ENCODE data around the gene ATP2B3.

ATP2B3 gene

DNA sequence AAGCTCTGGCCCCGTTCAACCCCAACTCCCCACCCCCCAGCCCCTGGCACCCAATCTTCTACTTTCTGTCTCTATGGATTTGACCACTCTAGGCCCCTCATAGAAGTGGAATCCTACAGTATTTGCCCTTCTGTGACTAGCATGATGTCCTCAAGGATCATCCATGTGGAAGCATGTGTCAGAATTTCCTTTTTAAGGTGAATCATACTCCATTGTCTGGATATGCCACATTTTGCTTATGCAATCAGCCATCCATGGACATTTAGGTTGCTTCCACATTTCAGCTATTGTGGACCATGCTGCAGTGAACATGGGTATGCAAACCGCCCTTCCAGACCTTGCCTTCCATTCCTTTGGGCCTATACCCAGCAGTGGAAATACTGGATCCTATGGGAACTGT lies 66.0 kb downstream of the ATP2B3 start:
- TF ChIP-seq NFIC (IDR thresholded peaks at IDR 0.05) (no peak), RAD21 (IDR thresholded peaks at IDR 0.05; ENCODE audit: low read depth) (no peak), ZBTB7A (IDR thresholded peaks at IDR 0.05; ENCODE audit: low read depth) (no peak), YY1 (IDR thresholded peaks at IDR 0.05; ENCODE audit: low read depth) (no peak), EP300 (IDR thresholded peaks at IDR 0.05; ENCODE audit: borderline replicate concordance) (no peak), TEAD4 (IDR thresholded peaks at IDR 0.05) (no peak), CEBPB (IDR thresholded peaks at IDR 0.05) (no peak), TCF12 (IDR thresholded peaks at IDR 0.05; ENCODE audit: low read depth) (no peak), FOXM1 (IDR thresholded peaks at IDR 0.05; ENCODE audit: borderline replicate concordance, low read depth) (no peak), CREB1 (IDR thresholded peaks at IDR 0.05; ENCODE audit: low read depth) (no peak), EGR1 (IDR thresholded peaks at IDR 0.05) (no peak), TAF1 (IDR thresholded peaks at IDR 0.05; ENCODE audit: low read depth) (no peak)
- TF ChIP-seq, protein P1, sequence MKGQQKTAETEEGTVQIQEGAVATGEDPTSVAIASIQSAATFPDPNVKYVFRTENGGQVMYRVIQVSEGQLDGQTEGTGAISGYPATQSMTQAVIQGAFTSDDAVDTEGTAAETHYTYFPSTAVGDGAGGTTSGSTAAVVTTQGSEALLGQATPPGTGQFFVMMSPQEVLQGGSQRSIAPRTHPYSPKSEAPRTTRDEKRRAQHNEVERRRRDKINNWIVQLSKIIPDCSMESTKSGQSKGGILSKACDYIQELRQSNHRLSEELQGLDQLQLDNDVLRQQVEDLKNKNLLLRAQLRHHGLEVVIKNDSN (IDR thresholded peaks at IDR 0.05): no peak
- TF ChIP-seq, protein P2, sequence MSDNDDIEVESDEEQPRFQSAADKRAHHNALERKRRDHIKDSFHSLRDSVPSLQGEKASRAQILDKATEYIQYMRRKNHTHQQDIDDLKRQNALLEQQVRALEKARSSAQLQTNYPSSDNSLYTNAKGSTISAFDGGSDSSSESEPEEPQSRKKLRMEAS (IDR thresholded peaks at IDR 0.05): no peak
- TF ChIP-seq, protein P3, sequence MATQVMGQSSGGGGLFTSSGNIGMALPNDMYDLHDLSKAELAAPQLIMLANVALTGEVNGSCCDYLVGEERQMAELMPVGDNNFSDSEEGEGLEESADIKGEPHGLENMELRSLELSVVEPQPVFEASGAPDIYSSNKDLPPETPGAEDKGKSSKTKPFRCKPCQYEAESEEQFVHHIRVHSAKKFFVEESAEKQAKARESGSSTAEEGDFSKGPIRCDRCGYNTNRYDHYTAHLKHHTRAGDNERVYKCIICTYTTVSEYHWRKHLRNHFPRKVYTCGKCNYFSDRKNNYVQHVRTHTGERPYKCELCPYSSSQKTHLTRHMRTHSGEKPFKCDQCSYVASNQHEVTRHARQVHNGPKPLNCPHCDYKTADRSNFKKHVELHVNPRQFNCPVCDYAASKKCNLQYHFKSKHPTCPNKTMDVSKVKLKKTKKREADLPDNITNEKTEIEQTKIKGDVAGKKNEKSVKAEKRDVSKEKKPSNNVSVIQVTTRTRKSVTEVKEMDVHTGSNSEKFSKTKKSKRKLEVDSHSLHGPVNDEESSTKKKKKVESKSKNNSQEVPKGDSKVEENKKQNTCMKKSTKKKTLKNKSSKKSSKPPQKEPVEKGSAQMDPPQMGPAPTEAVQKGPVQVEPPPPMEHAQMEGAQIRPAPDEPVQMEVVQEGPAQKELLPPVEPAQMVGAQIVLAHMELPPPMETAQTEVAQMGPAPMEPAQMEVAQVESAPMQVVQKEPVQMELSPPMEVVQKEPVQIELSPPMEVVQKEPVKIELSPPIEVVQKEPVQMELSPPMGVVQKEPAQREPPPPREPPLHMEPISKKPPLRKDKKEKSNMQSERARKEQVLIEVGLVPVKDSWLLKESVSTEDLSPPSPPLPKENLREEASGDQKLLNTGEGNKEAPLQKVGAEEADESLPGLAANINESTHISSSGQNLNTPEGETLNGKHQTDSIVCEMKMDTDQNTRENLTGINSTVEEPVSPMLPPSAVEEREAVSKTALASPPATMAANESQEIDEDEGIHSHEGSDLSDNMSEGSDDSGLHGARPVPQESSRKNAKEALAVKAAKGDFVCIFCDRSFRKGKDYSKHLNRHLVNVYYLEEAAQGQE (IDR thresholded peaks at IDR 0.05; ENCODE audit: low read depth): no peak

DNA sequence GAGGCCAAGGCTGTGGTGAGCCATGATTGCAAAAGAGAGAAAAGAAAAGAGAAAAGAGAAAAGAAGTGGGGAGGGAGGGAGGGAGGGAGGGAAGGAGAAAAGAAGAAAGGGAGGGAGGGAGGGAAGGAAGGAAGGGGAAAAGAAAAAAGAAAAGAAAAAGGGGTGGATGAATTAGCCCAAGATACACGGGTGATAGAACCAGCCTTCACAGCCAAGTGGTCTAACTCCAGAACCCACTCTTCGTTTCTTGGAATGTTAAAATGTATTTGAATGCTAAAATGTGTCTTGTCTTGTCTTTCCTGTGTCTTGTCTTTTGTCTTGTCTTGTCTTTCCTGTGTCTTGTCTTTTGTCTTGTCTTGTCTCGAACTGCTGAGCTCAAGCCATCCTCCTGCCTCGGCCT lies 68.4 kb downstream of the ATP2B3 start:
- TF ChIP-seq NFIC (IDR thresholded peaks at IDR 0.05) (no peak), EGR1 (IDR thresholded peaks at IDR 0.05) (no peak), TEAD4 (IDR thresholded peaks at IDR 0.05) (no peak)
- TF ChIP-seq, protein P1 (IDR thresholded peaks at IDR 0.05): no peak

DNA sequence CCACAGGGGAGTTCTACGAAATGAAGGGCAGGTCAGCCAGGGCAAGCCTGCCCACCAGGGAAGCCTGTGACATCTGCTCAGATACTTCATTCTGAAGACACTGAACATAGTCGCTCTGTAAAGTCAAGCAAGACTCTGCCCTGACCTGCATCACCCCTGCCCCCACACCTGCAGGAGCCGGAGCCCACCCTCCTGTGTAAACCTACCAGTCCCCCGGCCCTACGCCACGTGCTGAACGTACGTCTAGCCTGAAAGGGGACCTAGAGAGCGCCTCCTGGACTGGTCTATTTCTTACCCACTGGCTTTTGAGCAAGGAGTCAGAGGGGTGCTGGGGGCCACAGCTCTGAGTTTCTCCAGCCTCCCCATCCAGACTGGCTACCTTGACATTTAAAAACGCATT lies 69.9 kb downstream of the ATP2B3 start:
- TF ChIP-seq RAD21 (IDR thresholded peaks at IDR 0.05; ENCODE audit: low read depth): no peak
- TF ChIP-seq, protein P3 (IDR thresholded peaks at IDR 0.05; ENCODE audit: low read depth): no peak
- TF ChIP-seq EP300 (IDR thresholded peaks at IDR 0.05; ENCODE audit: borderline replicate concordance): no peak
- TF ChIP-seq, protein P1 (IDR thresholded peaks at IDR 0.05): no peak
- no peak for TF ChIP-seq TEAD4 (IDR thresholded peaks at IDR 0.05)
- no peak for TF ChIP-seq TAF1 (IDR thresholded peaks at IDR 0.05; ENCODE audit: low read depth)

DNA sequence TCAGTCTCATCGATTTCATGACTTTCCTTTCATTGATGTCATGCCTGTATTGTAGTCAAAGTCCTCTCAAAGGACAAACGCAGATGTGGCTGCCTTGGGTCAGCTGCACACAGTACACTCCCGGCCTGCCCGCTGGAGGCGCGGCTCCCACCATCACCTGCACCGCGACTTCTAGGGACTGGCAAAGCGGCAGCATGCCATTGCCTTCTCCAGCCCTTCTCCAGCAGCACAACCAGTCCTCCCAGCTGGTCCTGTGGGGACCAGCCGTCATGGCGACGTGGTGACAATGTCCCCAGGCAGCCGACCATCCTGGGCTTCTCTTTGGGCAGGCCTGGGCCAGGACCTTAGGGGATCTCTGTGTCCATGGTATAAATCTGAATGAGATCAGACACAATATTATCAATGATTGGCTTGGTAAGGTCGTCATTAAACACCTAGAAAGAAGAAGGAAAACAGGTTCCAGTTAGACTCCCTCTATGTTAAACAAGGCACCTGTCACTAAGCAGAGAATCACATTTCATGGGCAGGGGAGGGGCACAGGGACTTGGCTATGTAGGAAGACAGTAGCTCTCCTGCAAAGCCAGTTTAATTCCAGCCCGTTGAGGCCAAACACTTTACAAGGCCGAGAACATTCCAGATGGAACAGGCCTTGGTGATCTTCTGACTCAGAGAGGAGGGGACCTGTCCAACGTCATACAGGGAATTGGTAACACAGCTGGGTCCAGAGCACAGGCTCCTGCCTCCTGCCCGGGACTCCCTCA lies 70.8 kb downstream of the ATP2B3 start:
- TF ChIP-seq CEBPB (IDR thresholded peaks at IDR 0.05) (no peak), ZBTB7A (IDR thresholded peaks at IDR 0.05; ENCODE audit: low read depth) (no peak), CREB1 (IDR thresholded peaks at IDR 0.05; ENCODE audit: low read depth) (no peak), EGR1 (IDR thresholded peaks at IDR 0.05) (no peak), NFIC (IDR thresholded peaks at IDR 0.05) (no peak), RAD21 (IDR thresholded peaks at IDR 0.05; ENCODE audit: low read depth) (no peak), FOXM1 (IDR thresholded peaks at IDR 0.05; ENCODE audit: borderline replicate concordance, low read depth) (no peak), TEAD4 (IDR thresholded peaks at IDR 0.05) (no peak), TAF1 (IDR thresholded peaks at IDR 0.05; ENCODE audit: low read depth) (no peak)
- TF ChIP-seq, protein P2 (IDR thresholded peaks at IDR 0.05): no peak
- TF ChIP-seq, protein P1 (IDR thresholded peaks at IDR 0.05): no peak

DNA sequence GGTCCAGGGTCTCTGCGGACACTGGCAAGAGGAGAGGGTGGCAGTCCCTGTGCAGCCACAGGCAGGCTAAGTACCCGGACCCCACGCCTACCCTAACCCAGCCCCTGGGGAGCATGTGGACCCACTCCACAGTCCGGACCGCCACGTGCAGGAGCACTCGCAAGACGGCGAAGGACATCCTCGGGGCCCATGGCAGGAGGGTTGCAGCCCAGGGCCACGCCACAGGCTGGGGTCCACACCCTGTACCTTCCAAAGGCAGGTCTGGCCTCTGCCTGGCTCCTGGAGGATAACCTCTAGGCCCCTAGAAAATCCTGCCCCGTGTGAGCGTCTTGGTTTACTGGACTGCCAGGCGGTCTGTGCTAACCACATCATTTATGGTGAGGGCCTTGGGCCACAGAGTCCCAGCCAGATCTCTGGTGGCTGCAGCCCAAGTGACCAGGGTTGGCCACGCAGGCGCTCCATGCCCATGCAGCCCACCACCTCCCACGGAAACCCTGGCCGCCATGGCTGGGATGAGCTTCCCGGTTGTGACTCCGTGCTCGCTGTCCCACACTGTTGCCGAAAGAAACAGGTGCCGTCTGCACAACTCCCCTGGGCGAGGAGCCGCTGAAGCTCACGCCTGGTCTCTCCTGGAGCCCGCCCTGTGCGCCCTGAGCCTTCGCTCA lies 71.5 kb downstream of the ATP2B3 start:
- TF ChIP-seq, protein P1 (IDR thresholded peaks at IDR 0.05): no peak
- TF ChIP-seq CREB1 (IDR thresholded peaks at IDR 0.05; ENCODE audit: low read depth) (no peak), YY1 (IDR thresholded peaks at IDR 0.05; ENCODE audit: low read depth) (no peak), TEAD4 (IDR thresholded peaks at IDR 0.05) (no peak), NFIC (IDR thresholded peaks at IDR 0.05) (no peak), TCF12 (IDR thresholded peaks at IDR 0.05; ENCODE audit: low read depth) (no peak), ZBTB7A (IDR thresholded peaks at IDR 0.05; ENCODE audit: low read depth) (no peak), CEBPB (IDR thresholded peaks at IDR 0.05) (no peak)
- TF ChIP-seq, protein P3 (IDR thresholded peaks at IDR 0.05; ENCODE audit: low read depth): no peak
- TF ChIP-seq, protein P2 (IDR thresholded peaks at IDR 0.05): no peak

Data from Ishikawa (cell line).